ENCODE data around the gene LHB. TPM values are rescaled to one million over a fixed set of nuclear protein-coding genes. Genes with fewer than 3 reads are reported as not detected.

The LHB gene
- total RNA-seq, 2 experiments from 2014 or later: 1.1 TPM; not detected in 1

- peak; percentile 38 for DNase-seq (ENCODE audit: low spot score)
- BruUV-seq (replicated peaks): no TSS peak
- intact Hi-C loops (cut with micrococcal nuclease; ENCODE audit: unreplicated experiment): no loop called here
- no peaks in the 10 kb centered on the region for H3K9me3 ChIP-seq (ENCODE audit: low read length)
- no peaks in the 10 kb centered on the region for H3K9me2 ChIP-seq (ENCODE audit: insufficient read depth, low read length)
- peaks cover 54% of the 10 kb centered on the region for H3K79me2 ChIP-seq (ENCODE audit: insufficient read depth, low read depth, low read length)
- no peak for TF ChIP-seq EZH2phosphoT487 (IDR thresholded peaks at IDR 0.05; ENCODE audit: borderline replicate concordance, low read depth, low read length)
- TF ChIP-seq CTCF (conservative IDR thresholded peaks at IDR 0.05; ENCODE audit: low read length): no peak
- H4K20me1 ChIP-seq (ENCODE audit: insufficient read depth, low read length): peaks cover 4% of the 10 kb centered on the region; the same call in 1 of the 2 replicates
- POLR2A ChIA-PET: interaction anchor here (0.5 to 1.3 kb wide), 9 partner anchors 8 to 182 kb away, joined by 3 to 6 read pairs (median 3); partner anchors contain the start of genes BAX, BCAT2 and DHDH
- CTCF ChIA-PET (ENCODE audit: unreplicated experiment): interaction anchor here (1.3 kb wide), 1 partner anchor 25 kb away, joined by 4 read pairs; no protein-coding TSS in a partner anchor
- H3K4me2 ChIP-seq (ENCODE audit: low read length): peak overlapping the region; percentile 92
- peak overlapping the region; percentile 97 for H3K4me3 ChIP-seq (ENCODE audit: low read depth, low read length, poor library complexity, severe bottlenecking)
- peak overlapping the region; percentile 45; the same call in 1 of the 2 replicates for H2AFZ ChIP-seq (ENCODE audit: low read length)
- H3K4me1 ChIP-seq (ENCODE audit: insufficient read depth, low read length, poor library complexity, severe bottlenecking): peaks cover 21% of the 10 kb centered on the region
- peaks cover 35% of the 10 kb centered on the region for H3K36me3 ChIP-seq (ENCODE audit: insufficient read depth, low read length)
- peak overlapping the region; percentile 49 for H3K27ac ChIP-seq (ENCODE audit: low read depth, low read length, poor library complexity, severe bottlenecking)
Observed at GRCh38 chr19:48992581-48993174, 24.2 kb downstream of the LHB start.

GRCh38 chr19:48991873-48992580 is 24.9 kb downstream of the LHB start:
- Histone ChIP-seq H3K4me2 (ENCODE audit: low read length) (peak overlapping the region; percentile 92), H3K27ac (ENCODE audit: low read depth, low read length, poor library complexity, severe bottlenecking) (peak overlapping the region; percentile 49), H3K79me2 (ENCODE audit: insufficient read depth, low read depth, low read length) (peaks cover 48% of the 10 kb centered on the region), H3K36me3 (ENCODE audit: insufficient read depth, low read length) (peaks cover 30% of the 10 kb centered on the region), H3K9me2 (ENCODE audit: insufficient read depth, low read length) (no peaks in the 10 kb centered on the region), H3K4me3 (ENCODE audit: low read depth, low read length, poor library complexity, severe bottlenecking) (peak overlapping the region; percentile 97), H3K9me3 (ENCODE audit: low read length) (no peaks in the 10 kb centered on the region), H4K20me1 (ENCODE audit: insufficient read depth, low read length) (0 out of 2 replicates have a peak, but pooled peaks cover 4% of the 10 kb centered on the region), H3K4me1 (ENCODE audit: insufficient read depth, low read length, poor library complexity, severe bottlenecking) (peaks cover 21% of the 10 kb centered on the region), H2AFZ (ENCODE audit: low read length) (peak overlapping the region; percentile 45; the same call in 1 of the 2 replicates)
- intact Hi-C loops (cut with micrococcal nuclease; ENCODE audit: unreplicated experiment): no loop called here
- ChIA-PET CTCF (ENCODE audit: unreplicated experiment) (no interaction called here), POLR2A (interaction anchor here (0.5 kb wide), 1 partner anchor 9 kb away, joined by 3 read pairs; no protein-coding TSS in a partner anchor)
- TF ChIP-seq CTCF (conservative IDR thresholded peaks at IDR 0.05; ENCODE audit: low read length) (no peak), EZH2phosphoT487 (IDR thresholded peaks at IDR 0.05; ENCODE audit: borderline replicate concordance, low read depth, low read length) (no peak)
- BruUV-seq (replicated peaks): no TSS peak
- no peak for DNase-seq (ENCODE audit: low spot score)
